Nephron progenitor cell (in vitro differentiated cells): ENCODE measurements around the gene SPATA24.

Source experiments
- DNase-seq: peaks from one replicate; pipeline ENCODE4 v3.0.0; 2021
- H3K27ac Mint-ChIP-seq: 2 replicates; pipeline ENCODE4 v1.8.0; 2021; ENCODE audit warnings: mild to moderate bottlenecking, moderate library complexity, mixed read lengths
- H3K27me3 Mint-ChIP-seq: 2 replicates; pipeline ENCODE4 v1.8.0; 2021; ENCODE audit warnings: mild to moderate bottlenecking, low read depth, mixed read lengths; ENCODE audit not compliant: poor library complexity
- H3K36me3 Mint-ChIP-seq: 2 replicates; pipeline ENCODE4 v1.8.0; 2021; ENCODE audit warnings: low read depth, mixed read lengths
- H3K4me1 Mint-ChIP-seq: 2 replicates; pipeline ENCODE4 v1.8.0; 2021; ENCODE audit warnings: mixed read lengths
- H3K4me3 Mint-ChIP-seq: 2 replicates; pipeline ENCODE4 v1.8.0; 2021; ENCODE audit warnings: mild to moderate bottlenecking, moderate library complexity, mixed read lengths
- H3K9me3 Mint-ChIP-seq: 2 replicates; pipeline ENCODE4 v1.8.0; 2021; ENCODE audit warnings: mild to moderate bottlenecking, moderate library complexity, mixed read lengths
- CTCF ChIP-seq: fragments of 200-600 bp; sonication (generic); IDR thresholded peaks from 2 replicates; pipeline ENCODE4 v1.5.0; 2021; ENCODE audit warnings: antibody characterized with exemption

The SPATA24 gene

GRCh38 chr5:139394123-139394653 lies 9.7 kb downstream of the SPATA24 start:
- H3K27me3 Mint-ChIP-seq: peaks cover 68% of the 10 kb centered on the region
- H3K9me3 Mint-ChIP-seq: no peaks in the 10 kb centered on the region
- H3K36me3 Mint-ChIP-seq: peaks cover 21% of the 10 kb centered on the region
- peaks cover 11% of the 10 kb centered on the region for H3K4me1 Mint-ChIP-seq
- peak; percentile 54 for TF ChIP-seq CTCF
- DNase-seq: peak; percentile 79
- no peak overlapping the region for H3K27ac Mint-ChIP-seq
- peak overlapping the region; percentile 81 for H3K4me3 Mint-ChIP-seq

GRCh38 chr5:139393497-139394122 lies 10.3 kb downstream of the SPATA24 start:
- no peak for TF ChIP-seq CTCF
- no peak overlapping the region for H3K27ac Mint-ChIP-seq
- no peaks in the 10 kb centered on the region for H3K9me3 Mint-ChIP-seq
- H3K4me1 Mint-ChIP-seq: peaks cover 11% of the 10 kb centered on the region
- peaks cover 68% of the 10 kb centered on the region for H3K27me3 Mint-ChIP-seq
- peak overlapping the region; percentile 81 for H3K4me3 Mint-ChIP-seq
- peaks cover 18% of the 10 kb centered on the region for H3K36me3 Mint-ChIP-seq
- DNase-seq: no peak

GRCh38 chr5:139392678-139393496 lies 11.0 kb downstream of the SPATA24 start:
- peak; percentile 87 for DNase-seq
- Mint-ChIP-seq H3K36me3 (peaks cover 16% of the 10 kb centered on the region), H3K27ac (no peak overlapping the region), H3K9me3 (no peaks in the 10 kb centered on the region), H3K27me3 (peaks cover 66% of the 10 kb centered on the region), H3K4me3 (peak overlapping the region; percentile 81), H3K4me1 (peaks cover 19% of the 10 kb centered on the region)
- TF ChIP-seq CTCF: peak; percentile 64

- Mint-ChIP-seq H3K4me1 (peaks cover 19% of the 10 kb centered on the region), H3K4me3 (no peak overlapping the region)
- DNase-seq: no peak
Observed at GRCh38 chr5:139392324-139392677, 11.6 kb downstream of the SPATA24 start.

GRCh38 chr5:139391570-139392323 lies 12.1 kb downstream of the SPATA24 start:
- Mint-ChIP-seq H3K4me1 (peaks cover 19% of the 10 kb centered on the region), H3K27ac (no peak overlapping the region), H3K27me3 (peaks cover 57% of the 10 kb centered on the region), H3K9me3 (no peaks in the 10 kb centered on the region), H3K36me3 (peaks cover 6% of the 10 kb centered on the region), H3K4me3 (no peak overlapping the region)
- no peak for DNase-seq
- no peak for TF ChIP-seq CTCF

More at GRCh38 chr5:139392324-139392677, 11.6 kb downstream of the SPATA24 start:
- no peak for TF ChIP-seq CTCF
- no peak overlapping the region for H3K27ac Mint-ChIP-seq
- H3K9me3 Mint-ChIP-seq: no peaks in the 10 kb centered on the region
- peaks cover 61% of the 10 kb centered on the region for H3K27me3 Mint-ChIP-seq
- H3K36me3 Mint-ChIP-seq: peaks cover 12% of the 10 kb centered on the region
